NCI-H2227 treated with DMSO at 0.1 percent for 48 hours (cell line): ENCODE results near the gene LIMK2.
A peak's percentile ranks its signal among the peaks of the same experiment; 100 is the strongest.
"Not testable (repeated sequence)": the region's sequence is repeated elsewhere in the genome, so short reads cannot be mapped to it uniquely, and the experiment has no call there.

Experiments
- DNase-seq: peaks from one replicate; lab custom pipeline; 2025; lab: John Stamatoyannopoulos, UW

LIMK2 gene

DNA sequence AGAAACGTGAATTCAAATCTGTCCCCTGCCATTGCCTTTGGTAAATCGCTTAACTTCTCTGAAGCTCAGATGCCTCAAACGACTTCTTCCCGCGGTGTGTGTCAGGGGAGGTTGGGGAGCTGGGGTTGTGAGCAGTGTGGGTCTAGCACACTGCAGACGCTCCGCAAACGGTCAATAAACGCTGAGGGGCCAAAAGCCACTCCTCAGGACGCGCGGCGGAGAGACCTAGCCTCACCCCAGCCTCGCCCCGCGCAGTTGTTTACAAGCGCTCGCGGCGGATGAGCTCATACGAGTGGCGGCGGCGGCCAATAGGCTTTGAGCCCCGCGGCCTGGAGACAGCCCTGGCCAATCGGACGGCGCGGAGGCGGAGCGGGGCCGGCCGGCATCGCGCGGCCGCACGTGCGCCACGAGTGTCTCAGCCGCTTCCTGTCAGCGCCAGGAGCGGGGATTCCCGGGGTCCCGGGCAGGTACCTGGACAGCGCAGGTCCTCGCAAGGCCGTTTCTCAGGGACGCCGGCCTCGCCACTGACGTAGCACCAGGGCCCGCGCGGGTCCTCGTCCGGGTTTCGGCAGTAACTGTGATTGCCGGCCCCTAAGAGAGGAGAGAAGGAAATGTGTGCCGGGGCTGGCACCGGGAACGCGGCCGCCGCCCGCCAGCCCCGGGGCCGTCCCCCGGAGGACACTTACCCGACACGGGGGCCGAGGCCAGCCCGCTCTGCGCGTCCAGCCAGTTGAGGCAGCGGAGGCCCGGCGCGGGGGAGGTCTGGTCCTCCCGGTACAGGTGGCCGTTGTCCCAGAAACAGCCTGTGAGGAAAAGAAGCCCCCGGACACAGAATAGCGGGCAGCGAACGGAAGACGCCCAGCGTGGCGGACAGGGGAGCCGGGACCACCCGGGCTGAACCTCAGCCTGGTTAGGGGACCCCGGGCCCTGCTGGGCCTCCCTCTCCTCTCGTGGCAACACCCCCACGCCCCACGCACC lies 78.7 kb downstream of the LIMK2 start:
- peak; percentile 56 for DNase-seq

DNA sequence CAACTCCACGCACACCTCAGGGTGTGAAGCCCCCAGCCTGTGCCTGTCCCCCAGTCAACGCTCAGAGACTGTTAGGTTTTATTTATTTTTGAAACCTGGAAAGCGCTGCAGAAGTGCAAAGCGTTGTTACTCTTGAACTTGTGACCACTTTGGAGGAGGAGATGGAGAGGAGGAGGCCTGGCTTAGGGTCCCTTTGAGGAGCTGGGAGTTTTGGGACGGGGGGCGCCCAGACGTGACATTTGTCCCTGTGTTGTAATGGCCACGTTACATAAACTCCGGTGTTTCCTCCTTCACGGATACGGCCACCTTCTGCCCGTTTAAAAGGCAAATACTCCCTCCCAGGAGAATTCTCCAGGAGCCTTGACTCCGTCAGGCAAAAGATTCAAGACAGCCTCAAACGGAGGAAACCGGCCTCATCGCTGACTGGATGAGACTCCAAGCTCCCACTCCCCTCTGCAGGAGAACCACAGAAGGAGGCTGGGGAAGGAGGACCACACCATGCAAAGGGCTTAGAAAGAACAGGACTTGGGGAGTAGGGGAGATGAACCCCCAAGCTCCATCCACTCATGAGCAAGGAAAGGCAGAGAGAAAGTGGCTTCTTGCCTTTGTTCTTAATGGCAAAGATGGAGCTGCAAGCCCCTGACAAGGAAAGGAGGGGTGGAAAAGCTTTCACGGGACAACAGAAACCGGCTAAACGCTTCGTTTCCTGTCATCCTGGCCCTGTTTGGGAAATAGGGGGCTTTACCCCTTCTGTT lies 79.6 kb downstream of the LIMK2 start:
- DNase-seq, result no peak

DNA sequence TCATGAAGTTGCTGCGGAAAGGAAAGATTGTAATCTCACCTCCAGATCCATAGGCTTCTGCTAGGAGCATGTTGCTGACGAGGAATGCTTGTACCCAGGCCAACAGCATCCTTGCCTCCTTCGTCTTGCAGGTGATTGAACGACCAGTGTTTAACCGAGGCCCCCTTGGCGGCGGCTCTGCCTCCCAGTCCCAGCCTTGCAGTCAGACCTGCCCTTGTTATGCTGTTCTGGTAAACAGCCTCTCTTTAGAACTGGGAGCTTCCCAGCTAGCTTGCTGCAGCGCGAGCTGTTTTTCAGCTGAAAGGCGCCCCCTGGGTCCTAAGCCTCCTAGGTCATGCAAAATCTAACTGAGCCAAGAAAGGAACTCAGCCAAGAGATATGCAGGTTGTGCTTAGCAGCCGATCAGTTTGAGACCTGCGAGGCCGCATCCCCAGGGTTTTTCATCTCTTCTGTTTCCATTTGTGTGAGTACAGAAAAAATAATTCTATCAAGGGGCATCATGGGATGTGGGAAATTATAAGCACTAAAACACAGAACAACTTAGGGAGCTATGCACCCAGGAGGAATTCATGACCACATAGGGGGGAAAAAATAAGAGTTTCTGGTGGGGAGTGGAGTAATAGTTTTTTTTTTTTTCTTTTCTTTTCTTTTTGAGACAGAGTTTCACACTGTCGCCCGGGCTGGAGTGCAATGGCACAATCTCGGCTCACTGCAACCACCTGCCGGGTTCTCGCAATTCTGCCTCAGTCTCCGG lies 80.3 kb downstream of the LIMK2 start, which contains the start of gene PIK3IP1:
TSS of gene PIK3IP1 (minus strand) at position 253 of the 754 bp plus-strand sequence. CDS start at position 109, 144 bp downstream.
- DNase-seq, result peak; percentile 28

DNA sequence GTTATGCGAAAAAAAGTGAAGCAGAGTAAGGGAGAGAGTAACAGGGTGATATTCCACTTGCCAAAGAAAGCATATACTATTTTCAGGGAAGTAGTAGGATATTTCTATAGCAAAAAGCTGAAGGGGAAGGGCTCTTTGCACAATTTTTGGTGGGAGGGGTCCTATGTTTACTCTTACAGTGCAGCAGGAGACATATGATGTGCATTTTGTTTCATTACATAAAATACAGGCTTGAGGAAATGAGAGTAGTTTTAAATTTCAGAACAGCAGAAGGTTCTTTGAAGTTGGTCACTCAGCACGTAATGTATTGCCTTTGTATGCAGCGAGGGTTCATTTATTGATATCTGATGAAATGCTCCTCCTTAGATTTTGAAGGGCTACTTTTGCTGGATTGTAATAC lies 83.3 kb downstream of the LIMK2 start:
- DNase-seq, result no peak

DNA sequence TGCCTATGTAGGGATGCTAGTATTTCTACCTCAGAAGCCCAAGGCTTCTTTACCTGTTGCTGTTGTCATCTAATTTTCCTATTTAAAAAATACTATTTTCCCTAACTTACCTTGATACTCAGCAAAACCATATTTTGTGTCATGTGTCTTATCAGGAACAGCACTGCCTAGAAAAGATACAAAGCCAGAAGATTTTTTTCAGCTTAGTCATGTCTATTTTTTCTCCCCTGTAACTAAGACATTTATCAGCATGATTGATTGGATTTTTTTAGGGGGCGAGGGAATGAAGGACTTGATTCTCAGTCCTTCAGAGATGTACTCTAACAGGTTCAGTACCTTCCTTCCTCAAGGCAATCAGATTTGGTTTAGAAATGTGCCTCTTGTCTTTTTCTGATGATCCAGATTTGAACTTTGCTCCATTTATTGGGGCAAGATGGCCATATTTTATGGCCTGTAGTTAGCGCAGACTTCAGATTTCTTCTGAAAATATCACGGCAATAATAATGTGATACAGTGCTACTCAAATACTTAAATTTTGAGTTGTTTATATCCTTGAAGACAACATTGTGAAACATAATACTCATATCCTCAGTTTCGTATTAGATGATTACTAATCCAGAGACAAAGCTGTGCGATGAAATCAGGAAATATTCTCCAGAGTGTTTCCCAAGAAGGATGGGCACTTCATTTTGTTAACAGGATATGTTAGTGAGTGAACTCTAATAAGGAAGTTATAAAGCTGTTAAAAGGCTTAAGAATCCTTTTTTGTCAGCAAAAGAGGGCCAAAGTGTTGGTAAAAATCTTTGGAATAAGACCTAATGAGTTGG lies 83.9 kb downstream of the LIMK2 start:
- DNase-seq, result no peak

DNA sequence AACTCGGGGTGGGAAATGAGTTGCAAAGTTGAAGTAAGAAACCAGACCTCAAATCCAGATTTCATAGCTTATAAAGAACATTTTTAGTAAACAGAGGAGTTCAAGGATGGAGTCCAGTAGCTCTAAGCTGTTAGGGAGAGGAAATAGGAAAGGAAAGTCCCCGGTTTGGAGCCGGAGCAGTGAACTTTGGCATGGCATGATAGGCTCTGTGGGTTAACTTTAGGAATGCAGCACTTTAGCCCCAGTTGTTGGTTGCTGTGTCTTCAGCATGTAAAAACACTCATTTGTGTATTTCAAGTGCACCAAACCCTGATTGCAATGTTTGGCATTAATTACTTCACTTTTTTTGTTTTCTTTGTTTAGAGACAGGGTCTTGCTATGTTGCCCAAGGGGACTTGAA lies 88.8 kb downstream of the LIMK2 start:
- no peak for DNase-seq

DNA sequence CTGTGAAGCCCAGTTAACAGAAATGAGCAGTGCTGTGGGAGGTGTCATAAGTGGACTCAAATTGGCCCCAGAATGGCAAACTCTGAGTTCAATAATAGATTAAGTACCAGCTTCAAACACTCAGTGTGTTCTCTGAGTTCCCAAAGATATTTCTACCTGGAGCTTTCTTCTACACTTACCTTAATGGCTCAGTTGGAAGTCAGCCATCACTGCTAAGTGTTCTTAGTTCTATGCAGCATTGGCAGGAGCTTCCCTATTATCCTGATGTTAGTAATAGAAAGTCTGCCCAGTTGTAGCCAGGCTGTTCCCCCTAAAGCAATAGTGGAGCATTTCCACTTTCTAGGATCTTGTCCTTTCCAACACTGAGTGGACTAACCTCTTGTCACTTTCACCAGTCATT lies 89.9 kb downstream of the LIMK2 start:
- DNase-seq, result no peak

DNA sequence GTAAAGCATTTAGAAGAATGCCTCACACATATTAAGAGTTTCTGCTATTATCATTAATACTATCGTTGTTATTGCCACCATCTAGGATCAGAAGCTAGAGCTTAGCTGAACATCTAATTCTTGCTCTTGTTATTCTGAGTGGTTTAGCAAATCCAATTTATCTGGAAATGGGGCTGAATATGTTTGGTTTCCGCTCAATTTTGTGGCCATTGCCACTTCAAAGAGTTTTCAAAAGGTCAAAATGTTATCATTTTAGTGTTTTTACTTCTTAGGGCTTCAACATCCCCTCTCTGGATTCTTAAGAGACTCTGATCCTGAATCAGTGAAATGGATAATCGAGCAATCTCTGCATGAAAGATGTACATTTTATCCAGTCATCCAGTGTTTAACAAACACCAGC lies 90.4 kb downstream of the LIMK2 start:
- DNase-seq, result no peak

DNA sequence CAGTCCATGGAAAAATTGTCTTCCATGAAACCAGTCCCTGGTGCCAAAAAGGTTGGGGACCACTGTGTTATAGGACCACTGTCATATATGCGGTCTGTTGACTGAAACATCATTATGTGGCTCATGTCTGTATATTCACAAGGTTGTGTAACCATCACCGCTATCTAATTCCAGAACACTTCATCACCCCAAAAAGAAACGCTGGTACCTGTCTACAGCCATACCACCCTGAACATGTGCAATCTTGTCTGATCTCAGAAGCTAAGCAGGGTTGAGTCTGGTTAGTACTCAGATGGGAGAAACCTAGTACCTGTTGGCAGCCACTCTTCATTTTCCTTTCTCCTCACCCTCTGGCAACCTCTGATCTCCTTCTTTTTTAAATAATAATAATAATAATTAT lies 93.1 kb downstream of the LIMK2 start:
- DNase-seq, result no peak

DNA sequence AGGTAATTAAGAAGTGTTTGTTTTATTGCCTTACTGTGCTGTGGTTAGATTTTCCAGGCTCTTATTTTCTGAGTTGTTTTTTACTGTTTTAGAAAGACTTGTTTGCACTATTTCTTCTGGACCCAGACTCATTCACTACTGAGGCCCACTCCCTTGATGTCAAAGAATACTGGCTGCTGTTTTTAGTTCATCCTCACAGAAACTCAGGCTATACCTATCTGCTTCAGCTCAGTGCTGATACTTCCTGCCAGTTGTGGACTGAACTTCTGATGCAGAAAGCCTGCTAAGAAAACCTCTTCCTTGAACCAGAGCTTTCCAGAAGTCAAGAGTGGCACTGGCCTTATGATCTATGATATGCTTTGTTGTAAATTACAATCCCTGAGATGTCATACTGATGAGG lies 96.1 kb downstream of the LIMK2 start:
- no peak for DNase-seq

DNA sequence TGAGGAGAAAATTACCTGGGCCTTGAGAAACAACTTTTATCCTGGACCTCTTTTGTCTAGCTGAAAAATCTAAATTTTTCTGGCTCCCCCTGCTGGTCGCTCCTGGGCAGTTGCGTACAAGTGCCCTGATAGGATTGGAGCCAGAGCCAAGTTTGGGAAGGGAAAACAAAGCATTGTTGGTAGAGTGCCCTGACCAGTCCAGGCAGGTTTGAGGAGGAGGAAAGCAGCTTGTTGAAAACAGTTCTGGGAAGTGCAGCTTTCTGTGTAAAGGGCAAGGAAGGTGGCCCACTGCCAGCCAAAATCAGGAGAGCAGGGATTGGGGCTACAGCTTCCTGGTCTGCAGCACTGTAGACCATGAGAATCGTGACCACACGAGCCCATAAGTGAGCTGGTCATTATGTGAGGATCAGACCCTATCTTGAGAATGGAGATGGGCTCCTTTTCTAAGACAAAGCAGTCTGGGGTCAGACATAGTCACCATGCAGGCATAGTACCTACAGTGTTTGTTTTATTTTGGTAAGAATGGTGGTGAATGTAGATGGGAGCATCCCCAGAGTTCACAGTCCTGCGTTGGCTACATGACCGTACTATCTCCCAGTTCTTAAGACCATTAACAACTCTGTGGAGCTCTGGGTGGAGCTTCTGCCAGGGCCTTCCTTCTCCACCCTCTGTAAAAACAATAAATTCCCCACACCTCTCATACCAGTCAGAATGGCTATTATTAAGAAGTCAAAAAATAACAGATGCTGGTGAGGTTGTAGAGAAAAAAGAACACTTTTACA lies 101.5 kb downstream of the LIMK2 start:
- DNase-seq, result no peak

DNA sequence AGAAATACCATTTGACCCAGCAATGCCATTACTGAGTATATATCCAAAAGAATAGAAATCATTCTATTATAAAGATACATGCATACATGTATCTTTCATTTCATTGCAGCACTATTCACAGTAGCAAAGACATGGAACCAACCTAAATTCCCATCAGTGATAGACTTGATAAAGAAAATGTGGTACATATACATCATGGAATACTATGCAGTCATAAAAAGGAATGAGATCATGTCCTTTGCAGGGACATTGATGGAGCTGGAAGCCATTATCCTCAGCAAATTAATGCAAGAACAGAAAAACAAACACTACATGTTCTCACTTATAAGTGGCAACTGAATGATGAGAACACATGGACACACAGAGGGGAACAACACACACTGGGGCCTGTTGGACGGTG lies 102.1 kb downstream of the LIMK2 start:
- not testable (repeated sequence) for DNase-seq

DNA sequence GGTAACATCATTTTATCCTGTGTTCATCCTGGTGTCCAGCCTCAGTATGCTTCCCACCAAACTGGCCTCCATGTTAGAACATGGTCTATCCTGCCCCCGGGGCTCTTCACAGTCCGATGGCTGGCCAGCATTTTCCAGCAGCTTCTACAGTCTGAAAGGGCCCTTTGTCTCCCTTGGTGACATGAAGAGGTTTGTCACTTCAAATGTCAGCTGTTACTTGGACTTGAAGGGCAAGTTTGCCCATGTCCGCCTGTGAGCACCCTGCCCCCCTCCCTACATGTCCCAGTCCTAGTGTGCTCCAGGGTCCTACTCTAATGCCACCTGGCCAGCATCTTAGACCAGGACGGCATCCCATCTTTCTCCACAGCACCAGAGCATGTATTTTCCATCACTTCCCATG lies 109.3 kb downstream of the LIMK2 start:
- no peak for DNase-seq

DNA sequence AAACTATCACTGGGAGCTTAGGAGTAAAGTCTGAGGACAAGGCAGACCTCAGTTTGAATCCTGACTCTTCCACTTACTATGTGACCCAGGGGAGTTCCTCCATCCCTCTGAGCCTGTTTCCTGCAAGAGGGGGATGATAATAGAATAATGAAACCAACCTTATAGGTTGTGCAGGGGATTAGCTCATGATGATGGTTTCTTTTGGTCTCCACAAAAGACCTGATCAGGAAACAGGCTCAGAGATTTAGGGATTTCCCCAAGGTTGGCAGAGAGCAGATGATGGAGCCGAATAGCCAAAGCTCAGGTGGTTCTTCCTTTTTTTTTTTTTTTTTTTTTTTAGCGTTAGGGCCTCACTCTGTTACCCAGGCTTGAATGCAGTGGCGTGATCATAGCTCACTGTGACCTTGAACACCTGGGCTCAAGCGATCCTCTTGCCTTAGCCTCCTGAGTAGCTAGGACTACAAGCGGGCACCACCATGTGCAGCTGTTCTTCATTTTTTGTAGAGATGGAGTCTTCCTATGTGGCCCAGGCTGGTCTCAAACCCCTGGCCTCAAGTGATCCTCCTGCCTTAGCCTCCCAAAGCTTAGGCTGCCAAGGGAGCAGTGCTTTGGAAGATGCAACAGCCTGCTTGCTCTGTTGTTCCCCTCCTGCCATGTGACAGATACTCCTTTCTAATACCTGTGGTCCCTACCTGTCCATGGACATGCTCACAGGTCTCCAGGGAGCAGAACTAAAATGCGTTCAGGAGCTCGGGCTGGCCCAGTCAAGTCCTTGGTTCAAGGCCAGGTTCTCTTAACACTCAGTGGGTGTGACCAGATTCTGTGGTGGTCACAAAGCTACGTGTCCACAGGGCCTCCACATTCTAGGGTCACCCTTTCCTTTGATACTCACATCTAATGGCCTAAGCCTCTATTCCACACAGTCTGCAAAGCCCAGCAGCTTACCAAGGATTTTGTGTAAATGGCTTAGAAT lies 111.8 kb downstream of the LIMK2 start:
- no peak for DNase-seq

DNA sequence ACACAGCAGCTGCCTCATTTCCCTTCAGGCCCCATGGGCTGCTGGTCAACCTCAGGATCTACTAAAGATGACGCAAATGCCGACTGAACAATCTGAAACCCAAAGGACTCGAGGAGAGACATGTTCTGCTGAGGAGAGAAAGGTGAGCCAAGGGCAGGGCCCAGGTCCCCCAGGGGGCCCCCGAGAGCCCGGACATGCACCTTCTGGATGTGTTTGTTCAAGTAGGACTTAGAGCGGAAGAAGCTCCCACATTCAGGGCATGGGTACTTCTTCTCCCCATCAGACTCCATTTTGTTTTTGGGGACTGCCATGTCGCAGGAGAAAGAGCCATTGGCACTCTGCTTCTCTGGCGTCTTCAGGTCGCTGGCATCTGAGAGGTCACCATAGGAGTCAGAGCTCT lies 114.8 kb downstream of the LIMK2 start:
- no peak for DNase-seq

DNA sequence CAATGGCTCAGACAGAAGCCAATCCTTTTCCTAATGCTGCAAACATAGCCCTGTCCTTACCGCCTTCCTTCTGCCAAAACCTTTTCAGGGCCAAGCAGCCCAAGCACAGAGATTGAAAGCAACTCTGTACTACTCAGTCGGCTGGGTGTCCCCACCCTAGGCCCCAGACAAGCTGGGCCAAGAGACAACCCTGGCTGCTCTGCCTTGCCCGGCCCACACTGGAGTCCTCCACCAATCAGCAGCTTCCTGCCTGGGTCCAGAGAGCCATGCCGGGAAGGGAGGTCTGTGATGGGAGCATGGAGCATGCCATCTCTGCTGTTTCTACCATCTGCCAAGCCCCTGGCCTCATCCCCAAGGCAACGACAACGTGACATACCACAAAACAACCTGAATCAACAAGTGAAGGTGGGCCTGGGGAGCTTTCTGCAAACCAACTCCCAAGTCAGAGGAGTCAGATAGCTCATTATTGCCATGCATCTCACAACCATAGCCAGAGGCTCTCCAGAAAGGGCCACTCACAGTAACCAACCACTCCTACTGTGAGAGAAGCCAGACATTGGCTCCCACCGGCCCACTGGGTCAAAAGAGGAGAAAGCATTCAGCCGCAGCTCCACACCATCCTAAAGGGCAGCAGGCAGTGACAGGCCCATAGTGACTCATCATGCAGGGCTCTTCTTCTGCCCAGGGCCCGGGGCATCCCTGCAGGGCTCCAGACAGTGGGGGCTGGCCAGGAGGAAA lies 115.9 kb downstream of the LIMK2 start:
- DNase-seq, result no peak

DNA sequence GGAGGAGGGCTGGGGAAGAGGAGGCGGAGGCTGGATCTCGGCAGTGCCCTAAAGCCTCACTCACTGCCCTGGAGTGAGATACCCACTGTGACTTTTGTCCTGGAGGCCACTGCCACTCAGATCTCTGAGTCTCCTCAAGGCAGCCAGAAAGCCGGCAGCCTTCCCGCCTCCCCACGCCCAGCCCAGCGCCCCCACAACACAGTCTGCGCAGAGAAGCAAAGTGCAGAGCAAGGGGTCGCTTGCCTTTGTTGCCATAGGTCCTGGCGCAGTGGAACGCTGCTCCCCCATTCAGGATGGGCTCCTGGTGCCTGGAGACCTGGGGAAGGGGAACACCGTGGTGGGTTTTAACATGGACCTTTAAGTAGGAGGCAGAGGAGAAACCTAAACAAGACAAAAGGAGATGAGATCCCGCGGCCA lies 116.5 kb downstream of the LIMK2 start:
- no peak for DNase-seq

DNA sequence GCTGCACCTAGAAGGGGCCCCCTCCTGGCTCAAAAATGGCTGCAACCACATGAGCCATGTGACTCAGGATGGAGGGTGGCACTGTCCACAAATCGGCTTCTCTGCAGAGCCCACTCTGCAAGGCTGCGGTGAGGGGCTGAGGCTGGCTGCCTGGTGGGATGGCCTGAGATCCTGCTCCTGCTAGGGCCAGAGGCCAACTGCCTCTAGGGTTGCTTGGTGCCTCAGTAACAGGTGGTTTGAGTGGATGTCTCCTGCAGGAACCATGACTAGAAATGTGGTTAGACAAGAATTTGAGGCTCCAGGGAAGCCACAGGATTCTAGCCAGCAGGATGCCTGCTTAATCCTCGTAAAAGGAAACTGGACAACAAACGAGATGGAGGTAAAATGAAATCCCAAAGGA lies 116.9 kb downstream of the LIMK2 start:
- no peak for DNase-seq
